Breast epithelium (tissue), 4 donors: ENCODE measurements around the gene SOX13. TPM values are rescaled to one million over a fixed set of nuclear protein-coding genes. Genes with fewer than 3 reads are reported as not detected.
A peak's percentile ranks its signal among the peaks of the same experiment; 100 is the strongest.

Experiments used
- DNase-seq, 2 donors: peaks; one replicate each; pipeline ENCODE4 v3.0.0-alpha.2; 2019; ENCODE audit warnings: low spot score in 2 of 2
- H3K27ac ChIP-seq, 2 donors: fragments of 200-600 bp; sonication (generic) in 1 of 2; one replicate each; pipeline ENCODE4 v1.5.1; 2016 to 2019; ENCODE audit warnings: mild to moderate bottlenecking in 1 of 2
- H3K27me3 ChIP-seq, 2 donors: fragments of 200-600 bp; sonication (generic) in 1 of 2; one replicate each; pipeline versions ENCODE4 v1.5.1 to v1.6.0; 2017 to 2019; ENCODE audit warnings: control low read depth in 1 of 2, mild to moderate bottlenecking in 1 of 2
- H3K36me3 ChIP-seq: fragments of 200-600 bp; one replicate; pipeline ENCODE4 v1.5.1; 2019
- H3K4me1 ChIP-seq, 2 donors: fragments of 200-600 bp; sonication (generic); one replicate each; pipeline ENCODE4 v1.5.1; 2016 to 2019; ENCODE audit warnings: control low read depth in 1 of 2
- H3K4me3 ChIP-seq, 3 donors: fragments of 200-600 bp; sonication (generic); 1 replicate in 2 of 3; 2 replicates in 1 of 3; pipeline ENCODE4 v1.5.1; 2016 to 2019; ENCODE audit warnings: mild to moderate bottlenecking in 3 of 3, moderate library complexity in 2 of 3
- H3K9me3 ChIP-seq, 2 donors: fragments of 200-600 bp; sonication (generic) in 1 of 2; one replicate each; pipeline ENCODE4 v1.5.1; 2016 to 2019; ENCODE audit warnings: control low read depth in 1 of 2
- CTCF ChIP-seq, 3 donors: fragments of 450-650 bp; IDR thresholded peaks; one replicate each; pipeline ENCODE4 v1.5.1; 2016 to 2017; ENCODE audit warnings: antibody characterized with exemption in 3 of 3, mild to moderate bottlenecking in 3 of 3, moderate library complexity in 3 of 3
- POLR2A ChIP-seq: fragments of 450-650 bp; IDR thresholded peaks from one replicate; pipeline ENCODE4 v1.6.1; 2016; ENCODE audit warnings: antibody characterized with exemption, mild to moderate bottlenecking, moderate library complexity
- POLR2AphosphoS5 ChIP-seq, 3 donors: sonication (generic); formaldehyde crosslinking; IDR thresholded peaks; one replicate each; pipeline ENCODE4 v1.6.1; 2017; ENCODE audit warnings: antibody characterized with exemption in 3 of 3
- intact Hi-C: fragments of 100-400 bp; cut with DNase I; formaldehyde crosslinking; loops from one replicate; pipeline ENCODE4 v1.15.1; 2023; ENCODE audit warnings: low total_unique reads
- total RNA-seq, 3 donors: library from RNA; depleted of rRNA; stranded (reverse); fragments of >200 nt; gene quantifications; one replicate each; pipeline ENCODE4 v1.1.0, GENCODE V29; 2016

SOX13 gene
- total RNA-seq, 3 donors from 2014 or later, result 22.9 to 34.7 (median 31.9) TPM

DNA sequence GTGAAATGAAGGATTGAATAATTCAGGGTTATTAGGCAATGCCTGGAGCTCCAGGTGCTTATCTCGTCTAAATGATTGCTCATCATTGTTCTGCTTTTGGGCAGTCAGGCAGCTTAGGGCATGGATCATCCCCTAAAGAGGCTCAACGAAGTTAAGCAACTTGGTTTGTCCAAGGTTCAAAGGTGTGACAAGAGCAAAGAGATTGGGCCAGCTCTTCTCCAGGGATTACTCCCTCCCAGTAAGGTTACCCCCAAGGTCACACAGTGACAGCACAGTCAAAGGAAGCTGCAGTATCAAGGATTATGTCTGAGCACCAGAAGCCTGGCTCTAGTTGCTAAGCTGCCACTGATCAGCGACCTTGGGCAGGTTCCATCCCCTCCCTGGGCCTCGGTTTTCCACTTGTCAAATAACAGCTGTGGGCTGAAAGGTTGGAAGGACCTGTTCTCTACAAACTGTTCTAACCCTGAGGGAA, 72.2 kb downstream of the SOX13 start:
- peaks cover 0 to 7% of the 10 kb centered on the region in 2 donors for H3K4me1 ChIP-seq
- intact Hi-C loops, result no loop called here
- no peak for TF ChIP-seq CTCF (IDR thresholded peaks at IDR 0.05)
- TF ChIP-seq POLR2AphosphoS5 (IDR thresholded peaks at IDR 0.05), result no peak
- no peak for TF ChIP-seq POLR2A
- H3K27me3 ChIP-seq, result no peaks in the 10 kb centered on the region
- no peaks in the 10 kb centered on the region for H3K36me3 ChIP-seq
- H3K9me3 ChIP-seq, result no peaks in the 10 kb centered on the region
- no peak overlapping the region for H3K4me3 ChIP-seq
- DNase-seq, result no peak
- H3K27ac ChIP-seq, result no peak overlapping the region

DNA sequence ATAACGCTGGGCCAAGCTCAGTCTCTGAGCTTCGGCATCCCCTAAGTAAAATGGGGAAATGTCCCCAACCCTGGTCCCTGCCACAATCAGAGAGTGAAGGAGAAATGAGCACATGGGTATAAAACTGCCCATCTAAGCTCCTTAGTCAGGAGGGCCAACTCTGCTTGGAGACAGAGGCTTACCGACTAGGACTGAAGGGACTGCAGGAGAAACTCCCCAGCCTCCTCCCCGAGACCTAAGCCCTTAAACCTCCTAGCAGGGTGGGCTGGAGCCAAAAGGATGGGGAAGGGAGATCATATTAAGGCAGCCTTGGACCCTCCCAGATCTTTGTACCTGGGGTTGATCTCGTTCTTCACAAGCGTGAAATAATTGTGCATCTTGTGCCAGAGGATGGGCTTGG, 73.4 kb downstream of the SOX13 start:
- no peak for DNase-seq
- H3K9me3 ChIP-seq, result no peaks in the 10 kb centered on the region
- H3K4me3 ChIP-seq, result no peak overlapping the region
- H3K36me3 ChIP-seq, result no peaks in the 10 kb centered on the region
- TF ChIP-seq CTCF (IDR thresholded peaks at IDR 0.05), result no peak
- peaks cover 0 to 12% of the 10 kb centered on the region in 2 donors for H3K4me1 ChIP-seq
- intact Hi-C loops, result no loop called here
- H3K27ac ChIP-seq, result no peak overlapping the region
- H3K27me3 ChIP-seq, result no peaks in the 10 kb centered on the region

DNA sequence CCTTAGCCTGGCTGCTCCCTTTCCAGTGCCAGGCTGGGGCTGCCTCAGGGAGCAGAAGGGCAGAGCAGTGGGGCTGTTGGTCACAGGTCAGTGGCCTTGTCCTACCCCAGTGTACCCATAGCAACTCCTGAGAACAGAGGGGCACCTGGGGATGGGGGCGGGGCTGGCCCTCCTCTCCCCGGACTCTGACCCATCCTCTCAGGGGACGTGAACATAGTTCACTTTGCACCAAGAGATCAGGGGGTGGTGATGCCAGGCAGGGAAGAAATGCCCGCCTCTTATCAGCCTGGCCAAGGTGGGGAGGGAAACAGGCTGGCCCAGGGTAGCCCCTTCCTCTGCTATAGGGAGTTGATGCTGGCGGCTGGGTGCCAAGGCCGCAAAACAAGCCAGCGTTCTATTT, 74.0 kb downstream of the SOX13 start:
- Histone ChIP-seq H3K27me3 (no peaks in the 10 kb centered on the region), H3K9me3 (no peaks in the 10 kb centered on the region), H3K4me1 (peaks cover 0 to 16% of the 10 kb centered on the region in 2 donors), H3K4me3 (no peak overlapping the region), H3K36me3 (no peaks in the 10 kb centered on the region), H3K27ac (no peak overlapping the region)
- no peak for DNase-seq
- TF ChIP-seq POLR2A (no peak), POLR2AphosphoS5 (IDR thresholded peaks at IDR 0.05) (no peak), CTCF (IDR thresholded peaks at IDR 0.05) (no peak)
- intact Hi-C loops, result no loop called here

DNA sequence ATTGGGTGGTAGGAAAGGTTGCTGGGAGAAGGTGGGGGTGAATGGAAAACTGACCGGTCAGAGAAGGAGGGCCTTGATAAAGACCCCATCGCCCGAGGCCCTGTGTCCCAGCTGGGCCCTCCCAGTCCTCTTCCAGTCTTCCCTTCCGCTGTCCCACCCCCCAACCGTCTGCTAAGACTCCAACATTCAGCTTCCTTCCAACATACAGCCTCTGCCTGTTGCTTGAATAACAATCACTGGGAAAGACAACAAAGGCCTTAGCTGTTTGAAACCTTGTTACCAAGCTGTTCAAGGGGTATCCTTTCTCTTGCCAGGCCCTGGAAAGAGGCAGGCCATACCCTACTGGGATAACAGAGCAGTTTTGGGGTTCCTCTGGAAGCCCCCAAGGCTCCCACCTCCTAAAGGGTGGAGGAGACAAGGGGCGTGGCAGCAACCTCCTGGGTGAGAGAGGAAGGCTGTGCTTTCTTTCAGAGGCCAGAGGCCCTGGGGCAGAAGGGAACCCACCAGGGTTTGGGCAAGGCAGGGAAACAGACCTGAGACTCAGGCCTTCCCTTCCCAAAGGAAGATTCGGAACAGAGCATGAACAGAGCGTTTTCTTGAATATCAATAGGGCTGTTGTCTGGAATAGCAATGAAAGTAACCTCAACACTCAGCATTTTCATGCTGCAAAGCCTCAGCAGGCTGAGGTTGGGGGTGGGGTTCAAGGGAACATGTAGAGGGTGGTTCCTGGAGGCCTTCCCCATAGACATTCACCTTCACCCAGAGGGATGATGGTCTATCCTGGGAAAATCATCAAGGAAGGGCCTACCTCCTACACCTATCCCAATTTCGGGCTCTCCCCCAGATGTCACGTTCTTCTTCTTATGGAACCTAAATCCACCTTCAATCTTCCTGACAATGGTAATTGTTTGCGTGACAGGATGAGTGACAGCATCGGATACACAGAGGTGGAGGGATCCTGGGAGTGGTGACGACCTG, 74.8 kb downstream of the SOX13 start:
- no peak overlapping the region for H3K27ac ChIP-seq
- no peak for TF ChIP-seq POLR2A
- H3K36me3 ChIP-seq, result no peaks in the 10 kb centered on the region
- H3K4me3 ChIP-seq, result no peak overlapping the region
- H3K27me3 ChIP-seq, result no peaks in the 10 kb centered on the region
- H3K9me3 ChIP-seq, result no peaks in the 10 kb centered on the region
- peaks cover 2 to 16% of the 10 kb centered on the region in 2 donors for H3K4me1 ChIP-seq
- intact Hi-C loops, result no loop called here
- no peak for DNase-seq

DNA sequence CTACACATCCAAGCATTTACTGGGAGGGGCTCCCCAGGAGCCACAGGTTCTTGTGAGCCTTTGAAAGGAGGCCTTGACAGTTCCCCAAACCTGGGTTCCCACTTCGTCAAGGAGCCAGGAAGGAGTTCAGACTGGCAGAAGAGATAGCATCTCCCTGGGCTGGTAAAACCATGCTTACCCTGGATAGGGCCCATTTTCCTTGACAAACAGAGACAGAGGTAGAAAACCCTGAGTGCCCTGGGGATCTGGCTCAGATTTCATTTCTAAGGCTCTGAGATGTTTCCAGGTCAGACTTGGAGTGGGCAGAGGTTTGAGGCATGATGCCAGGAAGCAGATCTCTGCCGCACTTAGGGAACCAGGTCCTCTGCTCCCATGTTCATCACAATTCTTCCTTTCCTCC, 76.2 kb downstream of the SOX13 start:
- no peaks in the 10 kb centered on the region for H3K27me3 ChIP-seq
- no peak for DNase-seq
- peaks cover 5 to 16% of the 10 kb centered on the region in 2 donors for H3K4me1 ChIP-seq
- intact Hi-C loops, result no loop called here
- H3K27ac ChIP-seq, result peak overlapping the region; percentile 46 to 97
- H3K36me3 ChIP-seq, result no peaks in the 10 kb centered on the region
- TF ChIP-seq POLR2AphosphoS5 (IDR thresholded peaks at IDR 0.05), result no peak
- TF ChIP-seq CTCF (IDR thresholded peaks at IDR 0.05), result no peak
- TF ChIP-seq POLR2A, result no peak
- no peaks in the 10 kb centered on the region for H3K9me3 ChIP-seq
- H3K4me3 ChIP-seq, result no peak overlapping the region
